GM21526 (cell line): Measurements from ENCODE around the gene ZNRF3.
"Not testable (repeated sequence)": the region's sequence is repeated elsewhere in the genome, so short reads cannot be mapped to it uniquely, and the experiment has no call there.

Experiments
- ATAC-seq: cut with Tn5 transposase; IDR thresholded peaks from one replicate; pipeline ENCODE4 v1.9.1; 2021; ENCODE audit warnings: moderate library complexity; ENCODE audit not compliant: unreplicated experiment, low FRiP score

The ZNRF3 gene

GRCh38 chr22:29000641-29001040 lies 117.3 kb downstream of the ZNRF3 start:
- ATAC-seq: no peak

DNA sequence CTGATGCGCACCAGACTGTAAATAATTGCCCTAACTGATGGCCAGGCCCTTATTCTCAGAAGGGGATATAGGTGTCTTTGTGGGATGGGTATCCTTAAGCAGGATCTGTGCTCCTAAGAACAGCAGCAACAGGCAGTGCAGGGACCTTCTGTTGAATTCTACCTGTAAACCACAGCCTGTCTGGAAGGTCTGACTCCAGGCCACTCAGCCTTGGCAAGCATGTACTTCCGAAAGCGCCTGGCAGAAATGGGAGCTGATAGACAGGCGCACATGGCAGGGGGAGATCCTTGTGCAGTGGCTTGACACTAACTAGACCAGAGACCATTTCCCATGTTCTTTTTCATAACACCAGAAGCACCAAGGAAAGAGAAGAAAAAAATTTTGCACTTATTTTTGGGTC lies 119.2 kb downstream of the ZNRF3 start:
- no peak for ATAC-seq

DNA sequence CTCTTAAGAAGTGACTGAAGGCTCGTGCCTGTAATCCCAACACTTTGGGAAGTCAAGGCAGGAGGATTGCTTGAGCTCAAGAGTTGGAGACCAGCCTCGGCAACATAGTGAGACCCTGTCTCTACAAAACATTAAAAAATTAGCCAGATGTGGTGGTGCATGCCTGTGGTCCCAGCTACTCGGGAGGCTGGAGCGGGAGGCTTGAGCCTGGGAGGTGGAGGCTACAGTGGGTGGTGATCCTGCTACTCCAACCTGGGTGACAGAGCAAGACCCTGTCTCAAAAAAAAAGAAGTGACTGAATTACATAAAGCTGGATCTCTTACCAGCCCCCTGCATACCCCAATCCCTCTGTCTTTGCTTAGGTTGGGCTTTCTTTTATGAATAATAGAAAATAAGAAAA lies 120.2 kb downstream of the ZNRF3 start:
- no peak for ATAC-seq

- no peak for ATAC-seq
Observed at GRCh38 chr22:29003975-29004646, 120.7 kb downstream of the ZNRF3 start.

- no peak for ATAC-seq
Observed at GRCh38 chr22:29004647-29005371, 121.4 kb downstream of the ZNRF3 start.

- ATAC-seq: not testable (repeated sequence)
Observed at GRCh38 chr22:29005754-29006153, 122.4 kb downstream of the ZNRF3 start.

- no peak for ATAC-seq
Observed at GRCh38 chr22:29006346-29006745, 123.0 kb downstream of the ZNRF3 start.

- no peak for ATAC-seq
Observed at GRCh38 chr22:29009148-29009547, 125.8 kb downstream of the ZNRF3 start.

DNA sequence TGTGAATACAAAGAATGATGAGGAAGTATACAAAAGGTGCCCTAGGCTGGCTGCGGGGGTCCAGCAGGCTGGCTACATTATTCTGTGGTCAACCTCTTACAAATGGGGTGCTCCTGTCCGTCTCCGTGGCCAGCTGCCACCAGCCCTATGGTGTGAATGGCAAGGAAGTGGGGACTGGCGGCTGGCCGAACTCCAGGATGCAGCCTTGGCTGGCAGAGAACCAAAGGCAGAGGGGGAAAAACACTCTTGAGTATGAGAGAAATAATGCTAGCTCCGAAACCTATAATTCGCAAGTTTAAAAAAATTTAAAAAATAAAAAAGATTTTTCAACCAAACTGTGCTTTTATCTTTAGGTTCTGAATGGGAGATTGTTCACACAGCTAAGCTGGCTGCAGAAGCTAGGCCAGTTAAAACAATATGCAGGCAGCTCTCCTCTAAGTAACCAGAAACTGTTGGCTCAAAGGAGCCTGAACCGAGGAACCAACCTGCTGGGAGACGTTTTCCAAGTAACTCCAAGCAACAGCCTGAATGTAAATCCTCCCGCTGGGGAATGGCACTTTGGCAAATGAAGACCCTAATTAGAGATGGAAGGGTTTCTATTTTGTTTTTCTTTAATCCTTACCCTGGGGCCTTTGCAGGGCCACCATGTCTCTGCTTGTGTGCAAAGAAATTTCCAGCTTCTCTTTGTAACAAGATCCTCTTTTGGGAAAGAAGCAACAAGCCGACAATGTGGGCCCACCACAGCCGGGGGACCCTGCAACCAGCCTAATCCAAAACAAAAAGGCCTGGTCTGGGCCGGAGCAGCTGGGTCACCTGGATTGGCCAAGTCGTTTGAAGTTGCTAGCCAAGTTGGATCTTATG lies 128.1 kb downstream of the ZNRF3 start:
- no peak for ATAC-seq

GRCh38 chr22:29012101-29012433 lies 128.7 kb downstream of the ZNRF3 start:
- no peak for ATAC-seq

- no peak for ATAC-seq
Observed at GRCh38 chr22:29012952-29013351, 129.6 kb downstream of the ZNRF3 start.

- ATAC-seq: no peak
Observed at GRCh38 chr22:29014293-29014692, 130.9 kb downstream of the ZNRF3 start.

GRCh38 chr22:29014773-29015172 lies 131.4 kb downstream of the ZNRF3 start:
- no peak for ATAC-seq

DNA sequence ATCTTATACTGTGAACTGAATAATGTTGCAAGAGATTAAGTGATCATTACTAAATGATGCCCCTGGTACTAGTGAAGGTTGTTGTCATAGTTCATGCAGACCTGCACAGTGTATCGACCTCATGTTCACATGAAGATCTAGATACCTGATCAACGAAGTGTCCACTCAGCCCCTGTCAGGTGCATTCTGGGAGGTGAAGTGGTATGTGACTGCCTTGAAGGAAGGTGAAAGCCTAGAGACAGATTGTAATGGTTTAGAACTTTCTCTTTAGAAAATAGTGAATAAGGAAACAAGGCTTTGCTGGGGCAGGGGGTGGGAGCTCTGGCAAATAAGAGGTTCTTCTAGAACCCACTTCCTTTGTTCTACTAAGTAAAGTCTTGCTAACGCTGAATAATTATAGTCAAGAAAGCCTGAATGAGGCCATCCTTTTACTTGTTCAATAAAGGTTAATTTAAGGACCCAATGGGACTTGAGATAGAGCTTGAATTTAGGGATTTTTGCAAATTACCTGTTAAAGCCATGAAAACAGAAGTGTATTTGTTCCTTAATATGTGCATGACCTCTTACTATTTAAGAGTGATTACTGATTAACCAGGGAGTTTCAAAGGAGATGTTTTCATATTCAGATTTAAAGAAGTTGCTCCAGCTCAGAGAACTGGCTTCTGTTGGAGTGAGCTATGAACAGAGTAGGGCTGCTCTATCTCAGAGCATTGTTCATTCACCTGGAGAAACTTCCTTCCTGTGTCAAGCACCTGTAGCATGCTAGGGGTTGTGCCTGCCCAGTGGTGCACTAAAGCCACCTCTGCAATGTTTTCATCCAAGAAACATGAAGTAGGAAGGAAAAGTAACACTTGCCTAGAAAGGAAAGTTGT lies 132.9 kb downstream of the ZNRF3 start:
- no peak for ATAC-seq

DNA sequence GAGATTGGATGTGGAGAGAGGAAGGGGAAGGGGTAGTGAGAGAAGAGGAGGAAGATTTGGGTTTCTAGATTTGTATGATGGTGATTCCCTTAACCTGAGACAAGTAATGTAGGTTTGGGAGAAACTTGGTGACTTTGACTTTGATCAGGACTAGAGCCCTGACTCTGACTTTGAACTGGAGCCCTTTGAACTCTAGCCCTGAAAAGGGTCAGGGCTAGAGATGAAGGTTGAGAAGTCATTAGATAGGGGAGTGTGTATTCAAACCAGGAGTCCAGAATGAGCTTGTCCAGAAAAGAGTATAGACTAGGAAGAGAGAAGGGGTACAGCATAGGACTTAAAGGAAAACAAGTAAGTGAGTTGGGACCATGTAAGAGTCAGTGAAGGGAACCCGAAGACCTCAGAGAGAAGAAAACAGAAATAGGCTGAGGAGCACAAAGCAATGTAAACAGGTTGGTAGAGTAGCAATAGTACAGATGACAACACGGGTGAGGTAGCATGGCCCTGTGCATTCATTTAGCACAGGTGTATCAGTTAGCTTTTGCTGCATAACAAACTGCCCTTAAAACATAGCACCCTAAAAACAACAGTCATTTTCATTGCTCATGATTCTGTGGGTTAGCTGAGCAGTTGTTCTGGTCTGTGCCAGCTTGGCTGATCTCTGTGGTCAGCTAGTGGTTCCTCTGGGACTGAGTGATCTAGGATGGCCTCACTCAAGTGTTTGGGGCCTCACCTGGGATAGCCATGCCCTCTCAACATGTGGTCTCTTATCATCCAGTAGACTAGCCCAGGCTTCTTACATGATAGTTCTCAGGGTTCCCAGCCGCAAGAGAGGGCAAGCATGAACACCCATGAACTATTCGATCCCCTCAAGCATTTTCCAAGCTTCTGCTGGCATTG lies 135.2 kb downstream of the ZNRF3 start:
- no peak for ATAC-seq

GRCh38 chr22:29022101-29022817 lies 138.9 kb downstream of the ZNRF3 start:
- no peak for ATAC-seq

DNA sequence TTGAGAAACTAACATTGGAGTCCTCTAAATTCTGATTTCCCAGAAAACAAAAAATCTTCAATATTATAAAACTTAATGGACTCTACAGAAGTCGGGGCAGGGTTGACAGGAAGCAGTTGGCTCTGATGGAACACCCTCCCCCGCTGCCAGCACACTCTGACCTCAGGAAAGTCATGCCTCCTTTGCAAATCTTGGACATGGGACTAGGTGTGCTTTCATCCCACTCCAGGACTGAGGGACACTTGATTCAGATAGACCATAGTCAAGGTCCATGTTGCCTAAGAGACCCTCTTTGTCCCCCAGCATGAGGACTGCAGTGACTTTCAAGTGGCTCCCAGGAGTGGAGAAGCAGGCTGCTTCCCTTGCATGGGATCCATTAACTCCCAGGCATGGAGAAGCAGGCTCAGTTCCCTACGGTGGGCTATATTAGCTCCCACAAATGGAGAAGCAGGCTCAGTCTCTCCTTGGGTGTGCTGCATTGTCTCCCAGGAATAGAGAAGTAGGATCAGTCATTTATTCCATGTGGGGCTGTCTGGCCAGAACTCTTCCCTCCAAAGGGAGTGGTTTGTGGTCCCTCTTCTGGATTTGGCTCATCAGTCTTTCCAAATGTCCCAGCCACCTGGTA lies 139.9 kb downstream of the ZNRF3 start:
- no peak for ATAC-seq

DNA sequence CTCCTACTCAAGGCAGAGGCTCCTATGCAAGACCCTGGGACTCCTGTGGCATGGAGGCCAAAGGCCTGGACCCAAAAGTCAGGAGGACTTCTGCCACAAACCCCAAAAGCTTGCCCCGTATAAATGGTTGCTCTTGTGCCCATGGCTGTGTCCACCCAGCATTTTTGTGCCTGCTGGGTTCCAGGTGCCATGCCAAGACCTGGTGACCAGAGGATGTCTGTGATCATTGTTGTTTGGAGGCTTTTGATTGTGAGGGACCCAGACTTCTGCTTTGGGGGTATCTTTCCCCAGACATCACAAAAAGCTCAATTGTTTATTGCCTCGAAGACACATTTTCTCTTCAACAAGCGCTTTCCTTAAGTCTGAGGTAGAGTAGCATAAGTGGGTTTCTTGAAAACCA lies 143.2 kb downstream of the ZNRF3 start:
- no peak for ATAC-seq
